ENCODE data around the gene MAP7D2.

MAP7D2 gene

DNA sequence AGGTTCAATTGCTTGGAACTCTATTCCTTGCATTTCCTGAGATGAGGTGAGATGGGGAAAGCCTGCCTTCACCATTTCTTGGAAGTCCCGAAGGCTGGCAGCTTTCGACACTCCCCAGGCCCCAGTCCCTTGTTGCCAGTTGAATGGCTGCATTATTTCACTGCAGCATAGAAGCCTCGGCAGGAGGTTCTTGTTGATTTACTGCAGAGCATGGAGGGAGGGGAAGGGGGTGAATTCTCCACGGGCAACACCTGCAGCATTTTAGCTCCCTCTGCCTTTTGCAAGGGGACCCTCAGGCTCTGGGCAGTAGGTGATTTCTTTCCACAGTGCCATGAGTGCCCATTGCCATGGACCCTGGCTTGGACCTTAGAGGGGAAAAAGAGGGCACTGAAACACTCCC, 115.1 kb downstream of the MAP7D2 start:
- no peak overlapping the region for H3K4me3 Mint-ChIP-seq
- no peaks in the 10 kb centered on the region for H3K9me3 Mint-ChIP-seq
- no peaks in the 10 kb centered on the region for H3K27me3 Mint-ChIP-seq
- H3K27ac Mint-ChIP-seq, result no peak overlapping the region
- DNase-seq (ENCODE audit: low spot score in 2 of 2) (no peak), ATAC-seq (ENCODE audit: low read depth) (no peak)
- H3K36me3 Mint-ChIP-seq, result no peaks in the 10 kb centered on the region
- H3K4me1 Mint-ChIP-seq, result peaks cover 6% of the 10 kb centered on the region

DNA sequence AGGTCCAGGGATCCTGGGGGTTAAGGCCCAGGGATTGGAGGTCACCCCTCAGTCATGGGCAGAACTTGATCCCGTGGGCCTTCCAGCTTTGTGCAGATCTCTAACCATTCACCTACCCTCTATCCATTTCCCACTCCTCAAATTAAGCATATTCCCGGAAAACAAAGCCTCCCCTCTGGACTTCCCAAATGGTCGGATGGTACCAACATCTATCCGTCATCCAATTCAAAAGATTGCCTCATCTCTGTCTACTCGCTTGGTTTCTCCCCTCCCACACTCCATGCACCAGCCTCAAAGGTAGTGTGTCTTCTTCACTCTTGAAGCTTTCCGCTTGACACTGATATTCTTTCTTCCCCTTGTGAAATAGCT, 125.4 kb downstream of the MAP7D2 start:
- Mint-ChIP-seq H3K36me3 (peaks cover 2% of the 10 kb centered on the region), H3K27ac (peak overlapping the region; percentile 84), H3K9me3 (no peaks in the 10 kb centered on the region), H3K4me3 (peak overlapping the region; percentile 86), H3K4me1 (peaks cover 13% of the 10 kb centered on the region), H3K27me3 (no peaks in the 10 kb centered on the region)
- no peak for ATAC-seq (ENCODE audit: low read depth)
- DNase-seq (ENCODE audit: low spot score in 2 of 2), result no peak

DNA sequence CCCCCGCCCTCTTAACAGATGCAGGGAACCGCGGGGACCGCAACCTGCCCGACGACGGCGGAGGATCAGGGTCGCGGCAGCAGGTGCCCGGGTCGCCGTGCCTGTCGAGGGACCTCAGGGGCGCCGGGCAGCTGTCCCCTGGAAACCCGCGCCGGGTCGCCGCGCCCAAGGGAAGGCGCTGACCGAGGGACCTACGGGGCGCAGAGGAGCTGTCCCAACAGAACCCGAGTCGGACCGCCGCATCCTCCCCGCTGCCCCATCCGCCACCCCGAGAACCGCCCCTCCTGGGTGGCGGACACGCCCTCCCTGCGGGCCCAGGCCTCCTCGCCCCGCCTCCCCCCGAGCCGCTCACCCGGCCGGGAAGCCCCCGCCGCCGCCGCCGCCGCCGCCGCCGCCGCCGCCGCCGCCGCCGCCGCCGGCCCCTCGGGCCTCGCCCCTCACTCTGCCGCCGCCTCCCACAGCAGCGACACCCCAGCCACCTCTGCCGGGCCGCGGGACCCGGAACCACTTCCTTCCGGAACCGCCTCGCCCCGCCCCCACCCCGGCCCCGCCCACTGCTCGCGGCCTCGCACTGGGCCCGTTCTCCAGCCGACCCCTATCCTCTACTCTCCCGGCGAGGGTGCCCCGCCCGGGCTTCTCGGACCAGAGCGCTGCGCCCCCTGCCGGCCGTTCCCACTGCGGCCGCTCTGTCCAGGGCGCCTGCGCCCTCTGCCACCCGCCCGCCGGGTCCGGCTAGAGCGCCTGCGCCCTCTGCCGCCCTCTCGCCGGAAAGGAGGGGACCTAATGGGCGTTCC, 126.0 kb downstream of the MAP7D2 start, which contains the start of gene BCLAF3:
BCLAF3 (minus strand) TSS at position 506 of the 794 bp plus-strand sequence. CDS start 20,797 bp downstream, outside the sequence.
- Mint-ChIP-seq H3K4me3 (peak within 1 kb of the TSS; percentile 89), H3K36me3 (peaks cover 4% of the 10 kb centered on the region), H3K4me1 (peaks cover 14% of the 10 kb centered on the region), H3K27me3 (no peaks in the 10 kb centered on the region), H3K27ac (peak within 1 kb of the TSS; percentile 90), H3K9me3 (no peaks in the 10 kb centered on the region)
- peak; percentile 81 to 87 for DNase-seq (ENCODE audit: low spot score in 2 of 2)
- peak; percentile 79 for ATAC-seq (ENCODE audit: low read depth)

DNA sequence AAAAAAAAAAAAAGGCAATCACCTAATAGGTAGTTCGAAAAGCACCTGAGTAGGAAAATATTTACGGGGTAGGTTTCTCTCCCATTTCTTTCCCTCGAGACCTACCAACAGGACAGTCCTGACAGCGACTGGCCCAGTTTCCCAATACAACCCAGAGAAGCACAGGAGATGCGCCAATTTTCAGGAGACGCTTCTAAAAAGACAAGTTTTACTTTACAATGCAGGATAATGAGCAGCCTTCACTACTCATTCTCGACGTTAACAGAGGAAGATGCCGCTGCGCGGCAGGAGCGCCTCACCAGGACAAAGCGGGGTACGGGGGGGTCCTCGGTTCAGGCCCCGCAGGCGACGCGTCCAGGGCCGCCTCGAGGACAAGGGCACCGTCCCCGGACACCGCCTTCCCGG, 126.6 kb downstream of the MAP7D2 start:
- peak; percentile 27 for ATAC-seq (ENCODE audit: low read depth)
- H3K4me1 Mint-ChIP-seq, result peaks cover 15% of the 10 kb centered on the region
- H3K27me3 Mint-ChIP-seq, result no peaks in the 10 kb centered on the region
- peak overlapping the region; percentile 89 for H3K4me3 Mint-ChIP-seq
- no peaks in the 10 kb centered on the region for H3K9me3 Mint-ChIP-seq
- peaks cover 4% of the 10 kb centered on the region for H3K36me3 Mint-ChIP-seq
- H3K27ac Mint-ChIP-seq, result peak overlapping the region; percentile 90
- DNase-seq (ENCODE audit: low spot score in 2 of 2), result no peak

DNA sequence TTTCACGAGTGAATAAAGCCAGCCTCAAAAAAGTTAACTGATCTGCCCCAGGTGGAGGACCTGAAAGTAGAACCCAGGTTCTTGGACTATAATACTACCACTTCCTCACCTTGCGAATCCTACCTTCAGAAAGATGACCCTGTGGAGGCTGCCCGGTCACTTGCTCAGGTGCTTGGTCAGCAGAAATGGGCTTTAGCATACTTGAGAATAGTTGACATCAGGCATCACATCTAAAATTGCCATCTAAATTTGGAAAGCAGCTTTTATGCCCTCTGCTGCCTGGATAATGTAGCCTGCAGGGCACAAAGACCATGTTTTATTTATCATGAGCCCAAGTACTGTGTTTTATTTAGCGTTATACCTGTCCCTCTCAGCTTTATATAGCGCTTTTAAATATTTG, 128.9 kb downstream of the MAP7D2 start:
- DNase-seq (ENCODE audit: low spot score in 2 of 2) (no peak), ATAC-seq (ENCODE audit: low read depth) (no peak)
- H3K4me1 Mint-ChIP-seq, result peaks cover 11% of the 10 kb centered on the region
- no peaks in the 10 kb centered on the region for H3K9me3 Mint-ChIP-seq
- H3K27ac Mint-ChIP-seq, result no peak overlapping the region
- H3K36me3 Mint-ChIP-seq, result peaks cover 4% of the 10 kb centered on the region
- no peaks in the 10 kb centered on the region for H3K27me3 Mint-ChIP-seq
- H3K4me3 Mint-ChIP-seq, result no peak overlapping the region

DNA sequence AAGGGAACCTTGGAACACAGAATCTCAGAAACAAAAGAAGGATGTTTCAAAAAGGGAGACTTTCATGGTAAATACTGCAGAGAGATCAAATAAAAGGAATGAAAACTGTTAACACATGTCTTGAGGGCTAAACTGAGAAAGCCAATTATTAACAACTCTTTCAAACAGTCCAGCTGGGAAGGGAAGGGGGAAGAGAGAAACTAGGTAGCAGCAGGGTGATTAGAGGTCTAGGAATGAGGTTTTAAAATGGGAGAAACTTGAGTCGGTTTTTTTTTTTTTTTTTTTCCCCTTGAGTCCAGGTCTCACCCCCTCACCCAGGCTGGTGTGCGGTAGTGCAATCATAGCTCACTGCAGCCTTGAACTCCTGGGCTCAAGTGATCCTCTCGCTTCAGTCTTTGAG, 130.2 kb downstream of the MAP7D2 start:
- no peak overlapping the region for H3K4me3 Mint-ChIP-seq
- ATAC-seq (ENCODE audit: low read depth) (no peak), DNase-seq (ENCODE audit: low spot score in 2 of 2) (no peak)
- peaks cover 4% of the 10 kb centered on the region for H3K36me3 Mint-ChIP-seq
- peaks cover 13% of the 10 kb centered on the region for H3K4me1 Mint-ChIP-seq
- H3K9me3 Mint-ChIP-seq, result no peaks in the 10 kb centered on the region
- H3K27me3 Mint-ChIP-seq, result no peaks in the 10 kb centered on the region
- H3K27ac Mint-ChIP-seq, result no peak overlapping the region

DNA sequence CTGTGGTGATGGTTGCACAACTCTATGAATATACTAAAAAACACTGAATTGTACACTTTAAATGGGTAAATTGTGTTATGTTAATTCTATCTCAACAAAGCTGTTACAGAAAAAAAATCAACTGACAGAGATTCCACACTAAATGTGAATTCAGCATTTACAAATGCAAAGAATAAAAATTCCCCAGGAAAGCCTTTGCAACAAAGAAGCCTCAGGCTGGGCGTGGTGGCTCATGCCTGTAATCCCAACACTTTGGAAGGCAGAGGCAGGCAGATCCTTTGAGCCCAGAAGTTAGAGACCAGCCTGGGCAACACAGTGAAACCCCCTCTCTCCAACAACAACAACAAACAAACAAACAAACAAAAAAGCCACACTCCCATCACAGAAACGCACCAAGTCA, 134.8 kb downstream of the MAP7D2 start:
- H3K27ac Mint-ChIP-seq, result no peak overlapping the region
- ATAC-seq (ENCODE audit: low read depth) (no peak), DNase-seq (ENCODE audit: low spot score in 2 of 2) (no peak)
- peaks cover 14% of the 10 kb centered on the region for H3K36me3 Mint-ChIP-seq
- H3K9me3 Mint-ChIP-seq, result peaks cover 2% of the 10 kb centered on the region
- no peaks in the 10 kb centered on the region for H3K27me3 Mint-ChIP-seq
- no peak overlapping the region for H3K4me3 Mint-ChIP-seq
- peaks cover 16% of the 10 kb centered on the region for H3K4me1 Mint-ChIP-seq

DNA sequence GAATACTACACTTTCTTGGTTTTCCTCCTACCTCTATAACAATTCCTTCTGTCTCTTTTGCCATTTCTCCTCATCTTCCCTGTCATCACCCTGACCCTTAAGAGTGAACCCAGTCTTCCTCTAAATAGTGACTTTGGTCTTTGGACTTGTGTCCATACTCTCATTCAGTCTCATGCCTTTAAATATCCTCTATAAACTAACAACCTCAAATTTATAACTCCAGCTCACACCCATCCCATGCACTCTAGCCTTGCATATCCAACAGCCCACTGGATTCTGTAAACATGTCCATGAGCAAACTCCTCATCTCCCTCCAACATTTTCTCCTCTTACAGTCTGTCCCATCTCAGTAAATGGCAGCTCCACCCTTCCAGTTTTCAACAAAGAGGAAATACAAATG, 140.9 kb downstream of the MAP7D2 start:
- peaks cover 14% of the 10 kb centered on the region for H3K36me3 Mint-ChIP-seq
- H3K9me3 Mint-ChIP-seq, result peaks cover 3% of the 10 kb centered on the region
- peaks cover 16% of the 10 kb centered on the region for H3K4me1 Mint-ChIP-seq
- no peaks in the 10 kb centered on the region for H3K27me3 Mint-ChIP-seq
- H3K27ac Mint-ChIP-seq, result no peak overlapping the region
- no peak overlapping the region for H3K4me3 Mint-ChIP-seq
- DNase-seq (ENCODE audit: low spot score in 2 of 2) (no peak), ATAC-seq (ENCODE audit: low read depth) (no peak)

DNA sequence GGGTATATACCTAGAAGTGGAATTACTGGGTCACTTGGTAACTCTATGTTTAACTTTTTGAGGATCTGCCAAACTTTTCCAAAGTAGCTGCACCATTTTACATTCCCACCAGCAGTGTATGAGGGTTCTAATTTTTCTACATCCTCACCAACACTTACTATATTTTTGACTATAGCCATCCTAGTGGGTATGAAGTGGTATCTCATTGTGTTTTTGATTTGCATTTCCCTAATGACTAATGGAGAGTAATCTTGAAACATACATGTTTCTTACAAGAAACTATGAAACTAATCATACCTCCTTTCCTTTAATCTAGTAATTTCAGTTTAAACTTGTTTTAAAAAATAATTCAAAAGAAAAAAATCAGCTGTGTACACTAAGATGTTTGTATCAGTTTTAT, 143.7 kb downstream of the MAP7D2 start:
- Mint-ChIP-seq H3K36me3 (peaks cover 14% of the 10 kb centered on the region), H3K27me3 (no peaks in the 10 kb centered on the region), H3K27ac (no peak overlapping the region), H3K4me1 (peaks cover 12% of the 10 kb centered on the region), H3K9me3 (peaks cover 1% of the 10 kb centered on the region), H3K4me3 (no peak overlapping the region)
- no peak for DNase-seq (ENCODE audit: low spot score in 2 of 2)
- no peak for ATAC-seq (ENCODE audit: low read depth)

DNA sequence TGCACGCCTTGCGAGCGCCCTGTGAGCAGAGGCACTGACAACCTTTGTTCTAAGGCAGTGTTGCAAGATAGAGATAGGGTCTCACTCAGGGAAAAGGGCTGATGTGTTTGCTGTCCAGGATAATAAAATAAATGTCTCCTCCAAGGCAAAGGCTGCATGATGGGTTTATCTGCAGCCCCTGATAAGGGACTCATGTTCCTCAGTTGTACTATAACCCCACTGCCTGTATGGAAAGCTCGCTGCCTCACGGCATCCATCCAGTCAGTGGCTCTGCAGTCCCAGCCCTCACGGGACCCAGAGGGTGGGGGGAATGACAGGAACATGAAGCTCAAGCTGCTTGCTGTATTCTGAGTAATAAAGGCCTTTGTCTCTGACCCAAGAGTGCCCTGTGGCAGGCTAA, 148.4 kb downstream of the MAP7D2 start:
- H3K27ac Mint-ChIP-seq, result no peak overlapping the region
- ATAC-seq (ENCODE audit: low read depth), result no peak
- H3K27me3 Mint-ChIP-seq, result no peaks in the 10 kb centered on the region
- no peak overlapping the region for H3K4me3 Mint-ChIP-seq
- H3K9me3 Mint-ChIP-seq, result no peaks in the 10 kb centered on the region
- H3K4me1 Mint-ChIP-seq, result no peaks in the 10 kb centered on the region
- no peak for DNase-seq (ENCODE audit: low spot score in 2 of 2)
- peaks cover 12% of the 10 kb centered on the region for H3K36me3 Mint-ChIP-seq

DNA sequence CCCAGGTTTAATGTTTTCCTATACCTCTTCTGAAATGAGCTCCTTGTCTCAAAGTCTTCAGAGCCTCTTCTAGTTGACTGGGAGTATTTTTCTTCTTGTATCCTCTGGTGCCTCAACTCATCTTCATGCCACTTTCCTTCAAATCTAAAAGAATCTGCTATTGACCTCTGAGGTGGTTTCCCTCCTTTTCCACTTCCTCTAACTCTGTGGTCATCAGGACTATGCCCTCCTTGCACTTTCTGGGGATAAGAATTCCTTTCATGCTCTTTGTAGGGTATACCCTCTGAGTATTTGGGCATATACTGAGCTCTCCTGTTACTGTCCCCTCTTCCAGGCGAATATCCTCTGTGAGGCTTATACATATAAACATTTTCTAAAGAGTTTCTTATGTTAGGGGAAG, 150.7 kb downstream of the MAP7D2 start:
- no peak for ATAC-seq (ENCODE audit: low read depth)
- peaks cover 16% of the 10 kb centered on the region for H3K36me3 Mint-ChIP-seq

DNA sequence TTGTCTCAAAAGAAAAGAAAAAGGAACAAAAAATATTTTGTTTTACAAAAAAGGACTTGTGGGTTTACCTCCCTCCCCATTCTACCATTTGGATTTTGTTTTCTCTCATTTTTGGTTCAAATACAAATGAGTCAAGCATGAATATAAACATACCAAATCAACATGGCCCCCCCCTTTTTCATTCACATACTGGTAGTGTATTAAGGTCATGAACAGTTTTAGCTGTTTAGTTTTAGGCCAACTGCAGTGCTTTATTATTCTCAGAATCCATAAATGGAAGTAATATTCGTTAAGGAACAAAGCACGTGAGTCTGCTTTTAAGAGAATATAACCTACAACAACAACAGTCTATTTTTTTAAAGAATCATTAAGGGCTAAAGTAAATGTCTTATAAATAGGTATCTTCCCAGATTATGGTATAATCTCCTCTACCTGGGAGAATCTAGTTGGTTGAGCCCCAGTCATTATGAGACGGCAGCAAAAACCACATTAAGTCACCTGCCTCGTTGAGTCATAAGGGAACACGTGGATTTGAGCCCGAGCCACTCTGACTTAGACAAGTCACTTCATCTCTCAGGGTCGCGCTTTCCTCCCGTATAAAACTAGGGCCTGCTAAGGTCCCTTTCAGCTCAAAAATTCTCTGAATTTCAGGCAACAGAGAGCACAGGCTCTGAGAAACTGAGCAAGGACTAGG, 152.5 kb downstream of the MAP7D2 start:
- peaks cover 2% of the 10 kb centered on the region for H3K4me1 Mint-ChIP-seq
- no peaks in the 10 kb centered on the region for H3K27me3 Mint-ChIP-seq
- H3K9me3 Mint-ChIP-seq, result no peaks in the 10 kb centered on the region
- no peak overlapping the region for H3K27ac Mint-ChIP-seq
- ATAC-seq (ENCODE audit: low read depth), result no peak
- DNase-seq (ENCODE audit: low spot score in 2 of 2), result no peak
- peaks cover 13% of the 10 kb centered on the region for H3K36me3 Mint-ChIP-seq
- no peak overlapping the region for H3K4me3 Mint-ChIP-seq

More for the DNA sequence above, 150.7 kb downstream of the MAP7D2 start:
- no peaks in the 10 kb centered on the region for H3K4me1 Mint-ChIP-seq
- H3K9me3 Mint-ChIP-seq, result no peaks in the 10 kb centered on the region
- no peak overlapping the region for H3K4me3 Mint-ChIP-seq
- no peak overlapping the region for H3K27ac Mint-ChIP-seq
- H3K27me3 Mint-ChIP-seq, result no peaks in the 10 kb centered on the region
- no peak for DNase-seq (ENCODE audit: low spot score in 2 of 2)

DNA sequence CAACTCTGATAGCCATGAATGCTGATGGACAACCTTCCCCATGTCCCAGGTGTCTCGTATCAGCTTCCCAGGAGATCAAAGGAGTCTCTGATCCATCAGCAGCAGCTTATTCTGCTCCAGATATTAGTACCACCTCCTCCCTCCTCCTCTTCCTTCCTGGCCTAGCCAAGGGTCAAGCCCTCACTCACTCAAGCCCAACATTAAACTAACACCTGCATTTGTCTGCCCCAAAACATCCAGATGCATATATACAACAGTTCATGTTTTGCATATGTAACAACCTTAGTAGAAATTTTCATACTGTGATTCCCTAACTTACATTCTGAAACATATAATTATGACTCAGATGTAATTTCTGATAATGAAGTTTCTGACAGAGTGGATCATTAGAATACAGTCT, 155.8 kb downstream of the MAP7D2 start:
- Mint-ChIP-seq H3K27me3 (no peaks in the 10 kb centered on the region), H3K9me3 (no peaks in the 10 kb centered on the region), H3K27ac (no peak overlapping the region), H3K4me1 (peaks cover 2% of the 10 kb centered on the region), H3K36me3 (peaks cover 6% of the 10 kb centered on the region), H3K4me3 (no peak overlapping the region)
- DNase-seq (ENCODE audit: low spot score in 2 of 2) (no peak), ATAC-seq (ENCODE audit: low read depth) (no peak)

DNA sequence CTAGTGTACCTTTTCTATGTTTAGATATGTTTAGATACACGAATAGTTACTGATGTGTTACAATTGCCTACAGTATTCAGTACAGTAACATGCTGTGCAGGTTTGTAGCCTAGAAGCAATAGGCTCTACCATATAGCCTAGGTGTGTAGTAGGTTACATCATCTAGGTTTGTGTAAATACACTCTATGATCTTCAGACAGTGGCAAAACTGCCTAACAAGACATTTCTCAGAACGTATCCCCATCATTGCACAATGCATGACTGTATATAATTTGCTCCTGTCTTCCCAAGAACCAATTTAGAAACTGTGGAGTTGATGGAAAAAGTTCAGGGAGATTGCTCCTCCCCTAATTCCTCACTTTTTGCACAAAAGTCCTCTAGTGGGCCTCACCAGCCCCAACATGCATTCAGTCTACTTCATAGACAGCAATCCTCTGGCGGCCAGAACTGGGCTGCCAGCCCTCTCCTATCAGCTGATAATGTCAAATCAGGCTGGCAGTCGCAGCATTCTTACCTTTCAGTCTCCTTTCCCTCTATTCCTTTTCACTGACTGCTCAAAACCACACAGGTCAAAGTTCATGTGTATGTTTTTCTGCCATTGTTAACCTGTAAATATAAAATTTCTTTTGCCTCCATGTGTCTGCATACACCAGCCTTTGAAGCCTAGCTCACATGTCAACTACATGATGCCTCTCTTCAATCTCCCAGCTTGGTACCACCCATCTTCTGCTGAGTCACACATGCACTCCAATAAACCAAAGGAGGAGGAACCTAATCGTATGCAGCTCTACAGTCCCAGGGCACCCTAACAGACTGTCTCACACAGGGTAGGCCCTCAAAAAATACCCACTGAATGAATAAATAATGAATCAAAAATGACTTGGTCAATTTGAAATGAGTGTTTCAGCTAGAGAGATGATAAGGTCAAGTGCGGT, 157.9 kb downstream of the MAP7D2 start:
- no peak overlapping the region for H3K4me3 Mint-ChIP-seq
- no peaks in the 10 kb centered on the region for H3K27me3 Mint-ChIP-seq
- H3K36me3 Mint-ChIP-seq, result peaks cover 7% of the 10 kb centered on the region
- no peak overlapping the region for H3K27ac Mint-ChIP-seq
- no peak for ATAC-seq (ENCODE audit: low read depth)
- H3K4me1 Mint-ChIP-seq, result peaks cover 2% of the 10 kb centered on the region
- DNase-seq (ENCODE audit: low spot score in 2 of 2), result no peak
- H3K9me3 Mint-ChIP-seq, result no peaks in the 10 kb centered on the region
